Tracheal epithelial cell (primary cell): ENCODE measurements around the gene TPD52L1. TPM values are rescaled to one million over a fixed set of nuclear protein-coding genes. Genes with fewer than 3 reads are reported as not detected.

Experiments used
- total RNA-seq: library from RNA; depleted of rRNA; stranded (reverse); fragments of >200 nt; gene quantifications from 2 replicates; pipeline ENCODE4 v1.2.1, GENCODE V29; 2014

The TPD52L1 gene, protein sequence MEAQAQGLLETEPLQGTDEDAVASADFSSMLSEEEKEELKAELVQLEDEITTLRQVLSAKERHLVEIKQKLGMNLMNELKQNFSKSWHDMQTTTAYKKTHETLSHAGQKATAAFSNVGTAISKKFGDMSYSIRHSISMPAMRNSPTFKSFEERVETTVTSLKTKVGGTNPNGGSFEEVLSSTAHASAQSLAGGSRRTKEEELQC
- 121 and 159 TPM in 2 replicates for total RNA-seq

DNA sequence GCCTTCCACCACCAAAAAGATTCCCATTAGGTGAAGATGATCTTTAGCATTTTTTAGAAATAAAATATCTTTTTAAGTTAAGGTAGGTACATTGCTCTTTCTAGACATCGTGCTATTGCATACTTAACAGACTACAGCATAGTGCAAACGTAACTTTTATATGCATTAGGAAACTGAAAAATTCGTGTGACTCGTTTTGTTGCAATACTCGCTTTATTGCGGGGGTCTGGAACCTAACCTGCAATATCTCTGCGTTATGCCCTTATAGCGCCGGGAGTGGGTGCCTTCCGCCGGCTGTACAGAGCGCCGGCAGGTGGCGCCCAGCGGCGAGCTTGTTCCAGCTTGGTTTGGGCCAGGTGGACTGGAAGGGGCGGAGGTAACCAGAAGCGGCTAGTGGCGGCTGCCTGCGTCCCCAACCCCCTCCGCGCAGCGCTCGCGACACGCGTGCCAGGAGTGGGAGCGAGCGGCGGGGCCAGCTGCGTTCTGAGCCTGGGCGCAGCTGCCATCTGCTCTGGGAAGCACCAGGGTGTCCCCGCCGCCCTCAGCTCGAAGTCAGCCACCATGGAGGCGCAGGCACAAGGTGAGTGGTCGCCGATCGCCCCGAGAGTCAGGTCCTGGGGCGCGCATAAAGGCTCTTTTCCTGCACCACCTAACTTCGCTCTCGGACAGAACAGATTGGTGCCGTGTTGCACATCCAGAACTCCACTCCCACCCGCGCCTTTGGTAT is at the start of gene TPD52L1:
Gene TPD52L1 (plus strand): TSS at position 383 of the 727 bp plus-strand sequence. CDS start 179 bp downstream, at position 562.

DNA sequence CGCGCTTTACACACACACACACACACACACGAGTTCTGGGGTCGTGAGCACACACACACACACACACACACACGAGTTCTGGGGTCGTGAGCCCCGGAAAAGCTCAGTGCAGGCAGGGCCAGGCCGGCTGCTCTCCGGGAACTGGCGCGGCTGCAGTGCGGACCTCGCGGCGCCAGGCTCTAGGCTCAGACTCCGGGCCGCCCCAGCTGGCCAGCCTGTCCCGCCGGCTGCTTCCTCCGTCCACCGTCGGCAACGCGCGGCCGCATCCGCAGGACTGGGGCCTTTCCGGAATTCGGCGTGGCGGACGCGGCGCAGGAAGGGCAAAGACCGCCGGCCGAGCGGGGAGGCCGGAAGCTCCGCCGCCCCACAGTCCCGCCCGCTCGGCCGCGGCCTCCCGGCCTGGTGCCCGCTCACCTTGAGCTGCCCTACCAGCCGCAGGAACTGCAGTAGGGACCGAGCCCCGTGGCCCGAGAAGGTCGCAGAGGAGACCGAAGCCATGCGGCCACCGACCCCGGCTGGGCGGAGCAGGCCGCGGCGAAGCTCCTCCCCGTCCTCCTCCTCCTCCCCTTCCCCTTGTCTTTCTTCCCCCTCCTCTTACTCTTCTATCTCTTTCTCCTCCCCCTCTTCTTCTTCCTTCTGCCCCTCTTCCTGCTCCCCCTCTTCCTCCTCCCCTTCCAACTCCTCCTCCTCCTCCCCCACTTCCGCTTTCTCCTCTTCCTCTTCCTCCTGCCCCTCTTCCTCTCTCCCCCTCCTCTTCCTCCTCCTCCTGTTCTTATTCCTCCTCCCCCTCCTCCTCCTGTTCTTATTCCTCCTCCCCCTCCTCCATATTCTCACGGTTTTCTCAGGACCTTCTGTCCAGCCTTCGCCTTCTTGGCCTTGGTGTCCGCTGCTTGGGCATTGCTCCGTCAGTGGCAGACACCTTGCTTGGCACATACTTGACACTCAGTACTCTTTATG is 148.1 kb downstream of the TPD52L1 start, which contains the start of gene HDDC2:
Gene HDDC2 (minus strand): TSS at position 533 of the 957 bp plus-strand sequence. CDS start 35 bp downstream, at position 498.

Other genes starting within 250 kb of the TPD52L1 start
- gene RNF217, start 191.3 kb upstream of the TPD52L1 start, total RNA-seq = 20.0 and 20.5 TPM in 2 replicates
- 56.4 and 59.3 TPM in 2 replicates for gene HDDC2, start 148.2 kb downstream of the TPD52L1 start, total RNA-seq